ENCODE results near the gene TGFBRAP1. TPM values are rescaled to one million over a fixed set of nuclear protein-coding genes. Genes with fewer than 3 reads are reported as not detected.

Gene TGFBRAP1
- total and polyA plus RNA-seq, 4 donors: 1.8 to 10.4 (median 6.8) TPM

GRCh38 chr2:105249181-105249580, 80.4 kb downstream of the TGFBRAP1 start:
- no peak overlapping the region for H3K27ac ChIP-seq (ENCODE audit: low read depth in 1 of 2, low read length in 2 of 2)
- DNase-seq (ENCODE audit: low spot score): no peak
- H3K4me3 ChIP-seq (ENCODE audit: low read depth in 1 of 3, low read length in 3 of 3): no peak overlapping the region
- H3K27me3 ChIP-seq (ENCODE audit: control insufficient read depth in 4 of 4, insufficient read depth in 4 of 4, low read length in 3 of 4): no peaks in the 10 kb centered on the region
- H3K9ac ChIP-seq (ENCODE audit: low read depth in 1 of 2, low read length in 2 of 2): no peak overlapping the region
- no peaks in the 10 kb centered on the region for H3K36me3 ChIP-seq (ENCODE audit: control insufficient read depth in 4 of 4, insufficient read depth in 3 of 4, low read depth in 1 of 4, low read length in 3 of 4)
- TF ChIP-seq NR2F2 (IDR thresholded peaks at IDR 0.05): no peak
- TF ChIP-seq HNF4G (IDR thresholded peaks at IDR 0.05): no peak
- no peak for TF ChIP-seq EGR1 (IDR thresholded peaks at IDR 0.05; ENCODE audit: low read depth in 2 of 2)
- no peak for TF ChIP-seq SP1 (IDR thresholded peaks at IDR 0.05)
- no peak for TF ChIP-seq HNF4A (conservative IDR thresholded peaks at IDR 0.05)
- TF ChIP-seq ATF3 (IDR thresholded peaks at IDR 0.05): no peak
- TF ChIP-seq MAX (IDR thresholded peaks at IDR 0.05): no peak
- TF ChIP-seq RXRA (IDR thresholded peaks at IDR 0.05): no peak
- TF ChIP-seq FOXA2 (IDR thresholded peaks at IDR 0.05): no peak
- TF ChIP-seq GABPA (IDR thresholded peaks at IDR 0.05 in 1 of 2, conservative IDR thresholded peaks at IDR 0.05 in 1 of 2): no peak
- no peak for TF ChIP-seq REST (IDR thresholded peaks at IDR 0.05)
- no peak for TF ChIP-seq CTCF (IDR thresholded peaks at IDR 0.05; ENCODE audit: low read depth, low read length, missing input control)
- no peak for TF ChIP-seq YY1 (IDR thresholded peaks at IDR 0.05)
- no peak for TF ChIP-seq ZBTB33 (IDR thresholded peaks at IDR 0.05)
- no peak for TF ChIP-seq JUND (IDR thresholded peaks at IDR 0.05)
- TF ChIP-seq FOXA1 (IDR thresholded peaks at IDR 0.05): no peak
- 76% methylated on average over 5 of the region's 5 CpGs for WGBS
- no peaks in the 10 kb centered on the region for H3K4me1 ChIP-seq (ENCODE audit: control insufficient read depth in 4 of 4, insufficient read depth in 4 of 4, low read length in 3 of 4)
- no peaks in the 10 kb centered on the region for H3K9me3 ChIP-seq (ENCODE audit: control insufficient read depth in 4 of 4, low read length in 3 of 4)

Measured in liver (tissue), 9 donors.